ENCODE results near the gene PLEKHG7.
A peak's percentile ranks its signal among the peaks of the same experiment; 100 is the strongest.

Gene PLEKHG7

DNA sequence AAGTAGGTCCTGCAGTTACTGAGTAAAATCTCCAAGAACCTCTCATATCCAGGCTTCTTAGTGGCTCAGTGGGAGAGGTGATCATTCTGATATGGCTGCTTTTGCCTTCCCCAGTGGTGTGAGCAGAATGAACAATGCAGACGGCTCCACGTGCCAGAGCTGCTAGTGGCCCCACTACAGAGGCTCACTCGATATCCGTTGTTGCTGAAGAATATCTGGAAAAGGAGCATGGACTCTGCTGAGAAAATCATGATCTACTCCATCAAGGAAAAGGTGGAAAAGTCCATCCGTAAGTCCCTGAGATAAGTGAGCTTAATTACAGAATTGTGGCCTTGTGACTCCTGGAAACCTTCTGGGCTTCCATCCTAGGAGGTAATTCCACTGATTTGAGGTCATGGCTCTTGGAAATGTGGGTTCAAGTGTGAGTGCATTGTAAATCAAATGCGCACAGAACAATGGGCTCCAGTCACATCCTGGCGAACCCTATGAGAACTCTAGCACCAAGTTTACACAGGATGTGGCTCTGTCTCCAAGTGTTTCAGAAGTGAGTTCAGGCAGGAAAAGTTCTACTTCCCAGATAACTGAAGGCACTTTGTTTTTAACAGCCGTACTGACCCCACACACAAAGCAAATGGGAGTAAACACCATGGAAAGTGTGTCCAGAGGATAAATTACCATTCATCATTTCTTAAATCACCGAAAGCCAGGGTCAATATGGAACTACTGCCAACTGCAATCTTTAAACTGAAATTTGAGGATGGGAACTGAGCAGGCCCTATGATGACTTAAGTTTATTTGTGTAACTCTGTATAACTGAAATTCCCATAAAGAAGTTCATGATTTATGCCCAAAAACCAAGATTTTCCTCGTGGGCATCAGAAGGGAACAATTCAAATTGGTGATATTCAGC is 51.4 kb downstream of the PLEKHG7 start:
- H3K27ac ChIP-seq: no peak overlapping the region
- TF ChIP-seq, protein P1, sequence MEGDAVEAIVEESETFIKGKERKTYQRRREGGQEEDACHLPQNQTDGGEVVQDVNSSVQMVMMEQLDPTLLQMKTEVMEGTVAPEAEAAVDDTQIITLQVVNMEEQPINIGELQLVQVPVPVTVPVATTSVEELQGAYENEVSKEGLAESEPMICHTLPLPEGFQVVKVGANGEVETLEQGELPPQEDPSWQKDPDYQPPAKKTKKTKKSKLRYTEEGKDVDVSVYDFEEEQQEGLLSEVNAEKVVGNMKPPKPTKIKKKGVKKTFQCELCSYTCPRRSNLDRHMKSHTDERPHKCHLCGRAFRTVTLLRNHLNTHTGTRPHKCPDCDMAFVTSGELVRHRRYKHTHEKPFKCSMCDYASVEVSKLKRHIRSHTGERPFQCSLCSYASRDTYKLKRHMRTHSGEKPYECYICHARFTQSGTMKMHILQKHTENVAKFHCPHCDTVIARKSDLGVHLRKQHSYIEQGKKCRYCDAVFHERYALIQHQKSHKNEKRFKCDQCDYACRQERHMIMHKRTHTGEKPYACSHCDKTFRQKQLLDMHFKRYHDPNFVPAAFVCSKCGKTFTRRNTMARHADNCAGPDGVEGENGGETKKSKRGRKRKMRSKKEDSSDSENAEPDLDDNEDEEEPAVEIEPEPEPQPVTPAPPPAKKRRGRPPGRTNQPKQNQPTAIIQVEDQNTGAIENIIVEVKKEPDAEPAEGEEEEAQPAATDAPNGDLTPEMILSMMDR (conservative IDR thresholded peaks at IDR 0.05; ENCODE audit: low read depth): no peak
- ChIA-PET CTCF (no interaction called here), POLR2A (ENCODE audit: low non-redundant PET) (no interaction called here)
- DNase-seq (ENCODE audit: low spot score): no peak

DNA sequence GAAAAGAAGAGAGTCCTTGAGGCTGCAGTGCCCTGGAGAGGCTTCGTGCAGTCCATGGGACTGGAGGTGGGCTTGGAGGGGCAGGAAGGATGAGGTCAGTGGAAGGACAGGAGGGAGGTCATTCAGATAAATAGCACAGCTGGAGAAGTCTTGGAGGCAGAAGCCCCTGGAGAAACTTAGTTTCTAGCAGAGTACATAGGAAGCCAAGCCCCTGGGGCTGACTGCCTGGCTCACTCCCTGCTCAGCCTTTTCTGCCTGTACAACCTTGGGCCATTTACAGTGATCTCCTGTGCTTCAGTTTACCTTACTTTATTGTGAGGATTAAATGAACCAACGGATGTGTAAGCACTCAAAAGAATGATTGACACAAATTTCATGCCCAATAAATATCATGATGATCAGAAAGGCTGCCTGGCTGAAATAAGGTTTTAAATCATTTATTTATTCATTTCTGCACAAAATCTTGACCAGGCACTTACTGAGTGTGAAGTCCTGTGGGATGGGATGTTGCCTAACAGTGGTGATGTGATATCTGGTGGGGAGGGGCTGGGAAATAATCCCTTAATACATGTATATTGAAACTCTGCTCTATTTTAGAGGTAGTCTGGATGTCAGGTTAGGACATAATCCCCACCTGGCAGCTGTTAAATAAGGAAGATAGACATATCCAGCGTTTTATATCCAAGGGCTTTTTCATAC is 54.3 kb downstream of the PLEKHG7 start:
- no peak for DNase-seq (ENCODE audit: low spot score)
- CTCF ChIA-PET: no interaction called here
- TF ChIP-seq, protein P1 (conservative IDR thresholded peaks at IDR 0.05; ENCODE audit: low read depth): no peak
- no peak overlapping the region for H3K27ac ChIP-seq
- POLR2A ChIA-PET (ENCODE audit: low non-redundant PET): no interaction called here

DNA sequence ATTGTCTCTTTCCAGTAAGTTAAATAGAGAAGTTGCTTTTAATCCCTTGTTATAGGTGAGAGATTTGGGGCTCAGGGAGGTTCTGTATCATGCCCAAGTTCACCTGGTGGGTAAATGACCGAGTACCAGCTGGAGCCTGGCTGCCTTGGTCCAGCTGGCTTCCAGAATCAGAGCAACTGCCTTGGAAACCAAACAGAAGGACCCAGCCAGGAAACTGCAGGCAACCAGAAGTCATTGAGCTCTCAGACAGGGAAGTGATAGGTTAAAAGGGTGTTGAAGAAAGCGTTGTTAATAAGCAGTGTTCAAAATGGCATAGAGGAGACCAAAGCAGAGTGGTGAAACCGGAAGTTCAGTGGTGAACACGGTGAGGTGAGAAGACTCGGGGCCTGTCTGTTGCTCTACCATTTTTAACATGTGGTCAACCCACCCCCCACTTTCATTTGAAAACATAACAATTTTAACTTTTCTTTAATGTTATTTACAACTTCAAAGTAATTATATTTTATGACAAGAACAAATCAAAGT is 54.9 kb downstream of the PLEKHG7 start:
- ChIA-PET POLR2A (ENCODE audit: low non-redundant PET) (no interaction called here), CTCF (no interaction called here)
- TF ChIP-seq, protein P1 (conservative IDR thresholded peaks at IDR 0.05; ENCODE audit: low read depth): no peak
- H3K27ac ChIP-seq: no peak overlapping the region
- DNase-seq (ENCODE audit: low spot score): no peak

GRCh38 chr12:92759634-92760268 is 57.0 kb downstream of the PLEKHG7 start:
- H3K27ac ChIP-seq: no peak overlapping the region
- POLR2A ChIA-PET (ENCODE audit: low non-redundant PET): no interaction called here

DNA sequence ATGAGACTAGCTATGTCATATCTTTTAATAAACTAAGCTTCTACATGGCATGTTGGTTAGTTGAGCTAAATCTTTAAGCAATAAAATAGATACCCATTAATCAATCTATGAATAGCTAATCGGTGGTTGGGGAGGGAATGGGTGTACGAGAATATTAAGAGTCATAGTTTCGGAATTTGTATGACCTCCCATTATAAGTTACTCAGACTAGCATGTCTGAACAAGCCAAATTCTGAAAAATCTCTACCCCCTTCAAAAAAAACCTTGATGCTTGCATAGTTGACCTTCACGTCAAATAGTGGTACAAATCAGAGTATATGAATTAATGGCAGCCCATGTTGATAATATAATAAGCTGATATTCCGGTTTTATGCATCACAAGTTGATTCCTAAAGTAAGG is 60.0 kb downstream of the PLEKHG7 start:
- CTCF ChIA-PET: no interaction called here
- POLR2A ChIA-PET (ENCODE audit: low non-redundant PET): no interaction called here
- no peak overlapping the region for H3K27ac ChIP-seq
- TF ChIP-seq, protein P1 (conservative IDR thresholded peaks at IDR 0.05; ENCODE audit: low read depth): no peak
- peak; percentile 55 for DNase-seq (ENCODE audit: low spot score)

More at GRCh38 chr12:92759634-92760268, 57.0 kb downstream of the PLEKHG7 start:
- CTCF ChIA-PET: interaction anchor here (0.6 kb wide), 2 partner anchors 12 to 28 kb away, joined by 3 to 4 read pairs; no protein-coding TSS in a partner anchor
- peak; percentile 83 for DNase-seq (ENCODE audit: low spot score)
- TF ChIP-seq, protein P1 (conservative IDR thresholded peaks at IDR 0.05; ENCODE audit: low read depth): no peak

DNA sequence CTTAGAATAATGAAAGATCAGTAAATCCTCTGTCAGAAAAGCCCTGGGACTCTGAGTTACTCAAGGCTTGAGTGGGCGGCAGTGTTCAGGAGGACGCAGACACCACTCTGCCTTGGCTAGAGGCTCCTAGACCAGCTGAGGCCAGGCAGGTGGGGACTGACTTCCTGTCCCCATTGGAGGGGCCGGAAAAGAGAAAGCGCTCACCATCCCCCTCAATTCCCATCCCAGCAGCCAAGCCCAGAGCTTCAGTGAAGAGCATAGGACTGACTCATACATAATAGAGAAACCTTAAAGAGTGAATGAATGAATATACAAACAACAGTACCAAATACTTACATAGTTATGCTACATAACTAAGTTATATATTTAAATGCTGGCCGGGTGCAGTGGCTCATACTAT is 62.0 kb downstream of the PLEKHG7 start:
- H3K27ac ChIP-seq: no peak overlapping the region
- TF ChIP-seq, protein P1 (conservative IDR thresholded peaks at IDR 0.05; ENCODE audit: low read depth): no peak
- ChIA-PET CTCF (interaction anchor here (0.6 kb wide), 1 partner anchor 285 kb away, joined by 4 read pairs; no protein-coding TSS in a partner anchor), POLR2A (ENCODE audit: low non-redundant PET) (no interaction called here)
- no peak for DNase-seq (ENCODE audit: low spot score)
